GM12878 (cell line): ENCODE measurements around the gene RASGRF1. TPM values are rescaled to one million over a fixed set of nuclear protein-coding genes. Genes with fewer than 3 reads are reported as not detected.

Source experiments
- ATAC-seq: fragments of 200-7000 bp; cut with Tn5 transposase; 3 replicates; pipeline ENCODE4 v1.9.1; 2020; ENCODE audit warnings: mild to moderate bottlenecking, moderate library complexity
- BruUV-seq: library from RNA; stranded (reverse); fragments of 400-500 nt; replicated peaks from 2 replicates; lab custom pipeline; 2021; lab: Mats Ljungman, UMichigan
- CTCF ChIA-PET: fragments of 300-600 bp; sonication (Branson Sonifier 250); formaldehyde crosslinking; extraction: SDS; loops from one replicate; lab custom pipeline; 2021; ENCODE audit warnings: inconsistent platforms; lab: Yijun Ruan, JAX
- POLR2A ChIA-PET: fragments of 350-600 bp; formaldehyde crosslinking; extraction: SDS; loops from one replicate; lab custom pipeline; 2021; ENCODE audit warnings: inconsistent platforms; lab: Charles Lee
- RAD21 ChIA-PET: fragments of 300-600 bp; sonication (Branson Sonifier 250); formaldehyde crosslinking; loops from one replicate; lab custom pipeline; 2023; ENCODE audit warnings: antibody characterized with exemption; ENCODE audit not compliant: unreplicated experiment; lab: Charles Lee
- SMC1A ChIA-PET: fragments of 300-600 bp; sonication (Branson Sonifier 250); formaldehyde crosslinking; loops from one replicate; lab custom pipeline; 2023; ENCODE audit not compliant: unreplicated experiment, uncharacterized antibody; lab: Charles Lee
- DNase-seq: peaks from one replicate; pipeline ENCODE4 v3.0.0-alpha.2; 2011; ENCODE audit warnings: low read depth, low spot score
- FAIRE-seq: peaks from 3 replicates; lab custom pipeline; 2011; peaks lifted over from hg19 to GRCh38; lab: Jason Lieb, UNC
- H2AFZ ChIP-seq: 2 replicates; pipeline ENCODE4 v1.6.0; 2011; ENCODE audit warnings: low read depth, low read length, control low read depth; ENCODE audit not compliant: control insufficient read depth
- H3K27ac ChIP-seq: 2 replicates; pipeline ENCODE4 v1.5.1; 2011; ENCODE audit warnings: control low read depth; ENCODE audit not compliant: control insufficient read depth, insufficient read depth
- H3K27me3 ChIP-seq, 2 experiments: replicated peaks in 1 of 2; 2 replicates each; pipeline versions ENCODE4 v1.6.0 to v1.6.1; 2011; ENCODE audit warnings: low read length in 1 of 2; ENCODE audit not compliant: control insufficient read depth in 2 of 2, insufficient read depth in 2 of 2
- H3K36me3 ChIP-seq, 2 experiments: 2 replicates each; pipeline ENCODE4 v1.5.1; 2011; ENCODE audit warnings: low read length in 1 of 2; ENCODE audit not compliant: control insufficient read depth in 2 of 2, insufficient read depth in 2 of 2
- H3K4me1 ChIP-seq: 2 replicates; pipeline ENCODE4 v1.6.1; 2011; ENCODE audit warnings: mild to moderate bottlenecking, low read length, moderate library complexity, mixed read lengths; ENCODE audit not compliant: control insufficient read depth, insufficient read depth
- H3K4me2 ChIP-seq: 2 replicates; pipeline ENCODE4 v1.6.0; 2011; ENCODE audit warnings: control low read depth; ENCODE audit not compliant: control insufficient read depth, insufficient read depth
- H3K4me3 ChIP-seq: fragments of 200-600 bp; sonication (generic); 2 replicates; pipeline ENCODE4 v1.5.1; 2016
- H3K79me2 ChIP-seq: 2 replicates; pipeline ENCODE4 v1.6.0; 2011; ENCODE audit warnings: low read length; ENCODE audit not compliant: control insufficient read depth, insufficient read depth
- H3K9ac ChIP-seq: 2 replicates; pipeline ENCODE4 v1.8.0; 2011; ENCODE audit warnings: low read length, control low read depth, mixed read lengths; ENCODE audit not compliant: control insufficient read depth, insufficient read depth
- H3K9me3 ChIP-seq: replicated peaks from 3 replicates; pipeline ENCODE4 v1.5.1; 2011; ENCODE audit warnings: mild to moderate bottlenecking, low read length; ENCODE audit not compliant: control insufficient read depth, insufficient read depth
- H4K20me1 ChIP-seq: 2 replicates; pipeline ENCODE4 v1.6.0; 2011; ENCODE audit not compliant: control insufficient read depth, insufficient read depth
- MAX ChIP-seq: IDR thresholded peaks from 2 replicates; pipeline ENCODE4 v1.6.1; 2012; ENCODE audit warnings: low read depth, low read length, improper control_type of control experiment
- MEF2A ChIP-seq: IDR thresholded peaks from 2 replicates; pipeline ENCODE4 v1.6.1; 2011; ENCODE audit warnings: low read depth, mild to moderate bottlenecking, low read length, moderate library complexity; ENCODE audit not compliant: insufficient read depth
- RELA ChIP-seq: fragments of 450-650 bp; IDR thresholded peaks from 2 replicates; pipeline ENCODE4 v1.8.0; 2014; ENCODE audit warnings: borderline replicate concordance; ENCODE audit not compliant: partially characterized antibody
- REST ChIP-seq: IDR thresholded peaks from 2 replicates; pipeline ENCODE4 v1.6.1; 2012; ENCODE audit warnings: mild to moderate bottlenecking, low read depth, low read length
- ZSCAN29 ChIP-seq: fragments of 450-650 bp; IDR thresholded peaks from 2 replicates; pipeline ENCODE4 v1.6.1; 2017; ENCODE audit warnings: mild to moderate bottlenecking, moderate library complexity
- WGBS: methylation state at CpG from one replicate; pipeline ENCODE4 v1.1.6; 2016; ENCODE audit warnings: low lambda C conversion rate; ENCODE audit not compliant: insufficient replicate concordance, insufficient coverage; ENCODE audit errors: missing lambda C conversion rate; 5-methylcytosine and 5-hydroxymethylcytosine counted together
- in situ Hi-C: fragments of 300-500 bp; cut with MboI; formaldehyde crosslinking; loops from 9 replicates; pipeline ENCODE4 v1.14.3; 2018; ENCODE audit warnings: mixed read lengths
- intact Hi-C: fragments of 100-400 bp; cut with micrococcal nuclease; formaldehyde crosslinking; loops from one replicate; pipeline ENCODE4 v1.14.2; 2022; ENCODE audit not compliant: unreplicated experiment
- polyA plus RNA-seq, 11 experiments: library from polyadenylated mRNA; depleted of rRNA in 4 of 11; unstranded in 6 of 11; stranded (reverse) in 5 of 11; fragments of >200 nt; fragmentation: Nextera tagmentation in 4 of 11; fragmentation: Illumina TruSeq in 1 of 11; extraction: Ambion mirVana in 4 of 11; extraction: Trizol in 1 of 11; gene quantifications; 1 replicate in 1 of 11; 2 replicates in 10 of 11; pipeline versions ENCODE4 v1.2.1 to v1.2.3, GENCODE V29; 2011 to 2016; ENCODE audit warnings: inconsistent platforms in 2 of 11, missing spikeins in 2 of 11, low read depth in 1 of 11
- total RNA-seq, 4 experiments: library from RNA; depleted of rRNA in 3 of 4; stranded (reverse); fragments of >200 nt in 3 of 4; fragmentation: Illumina TruSeq in 1 of 4; extraction: Trizol in 1 of 4; gene quantifications; 2 replicates each; pipeline versions ENCODE4 v1.2.1 to v1.2.3, GENCODE V29; 2013 to 2021
- TF ChIP-seq, protein P1 (sequence below), 3 experiments: IDR thresholded peaks in 2 of 3; conservative IDR thresholded peaks in 1 of 3; 2 replicates each; pipeline ENCODE4 v1.5.1; 2011; ENCODE audit warnings: low read depth in 3 of 3, low read length in 3 of 3, mild to moderate bottlenecking in 3 of 3, control low read depth in 2 of 3, moderate library complexity in 2 of 3, inconsistent platforms in 1 of 3, mixed read lengths in 1 of 3; ENCODE audit not compliant: control insufficient read depth in 2 of 3, insufficient read depth in 1 of 3; ENCODE audit errors: extremely low read depth in 1 of 3

The RASGRF1 gene
- total and polyA plus RNA-seq, 10 of the 15 experiments (the other 5 are each of a cell fraction or from before 2014, with no cell fraction given), result 0.20 to 1.9 (median 0.86) TPM

DNA sequence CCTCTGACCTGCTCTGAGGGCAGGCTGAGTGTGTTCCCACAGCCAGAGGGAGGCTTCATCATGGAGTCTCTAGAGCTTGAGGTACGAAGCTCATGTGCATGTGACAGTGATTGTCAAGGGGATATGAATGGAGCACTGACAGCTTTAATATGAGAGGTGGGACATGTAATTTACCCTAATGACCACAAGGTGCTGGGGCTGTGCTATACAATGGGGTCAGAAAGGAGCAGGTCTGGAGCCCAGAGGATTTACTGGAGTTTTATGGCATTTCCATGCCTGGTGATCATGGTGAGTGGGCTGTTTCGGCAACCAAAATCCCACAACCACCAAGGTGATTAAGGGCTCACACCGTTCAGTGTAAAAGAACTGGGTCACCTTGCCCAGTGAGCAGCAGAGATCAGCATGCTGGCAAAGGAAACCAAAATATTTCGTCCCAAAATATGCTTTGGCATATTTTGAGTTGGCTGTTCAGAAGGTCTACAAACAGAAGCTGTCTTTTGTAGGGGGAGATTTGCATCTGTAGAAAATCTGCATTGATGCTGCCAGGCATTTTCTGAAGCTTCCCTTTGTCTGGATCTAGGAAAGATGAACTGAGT, 40.1 kb upstream of the RASGRF1 start:
- Histone ChIP-seq H3K79me2 (no peaks in the 10 kb centered on the region), H3K4me2 (no peak overlapping the region), H3K27ac (no peak overlapping the region), H3K4me3 (no peak overlapping the region), H2AFZ (no peak overlapping the region), H3K4me1 (no peaks in the 10 kb centered on the region), H4K20me1 (no peaks in the 10 kb centered on the region), H3K9me3 (no peaks in the 10 kb centered on the region; the same call in 2 of the 3 replicates), H3K9ac (no peak overlapping the region), H3K27me3 (peaks cover 0 to 3% of the 10 kb centered on the region in 2 experiments; a peak in 1 of 4 replicates), H3K36me3 (no peaks in the 10 kb centered on the region)
- in situ Hi-C loops (no loop called here), intact Hi-C loops (no loop called here)
- 1% methylated on average over 4 of the region's 4 CpGs for WGBS
- ATAC-seq (no peak), FAIRE-seq (no peak), DNase-seq (no peak)
- POLR2A ChIA-PET, result no interaction called here
- CTCF ChIA-PET, result interaction anchor here (1.5 kb wide), 1 partner anchor 54 kb away, joined by 4 read pairs; no protein-coding TSS in a partner anchor
- RAD21 ChIA-PET, result no interaction called here
- TF ChIP-seq RELA, result no peak
- TF ChIP-seq, protein P1, sequence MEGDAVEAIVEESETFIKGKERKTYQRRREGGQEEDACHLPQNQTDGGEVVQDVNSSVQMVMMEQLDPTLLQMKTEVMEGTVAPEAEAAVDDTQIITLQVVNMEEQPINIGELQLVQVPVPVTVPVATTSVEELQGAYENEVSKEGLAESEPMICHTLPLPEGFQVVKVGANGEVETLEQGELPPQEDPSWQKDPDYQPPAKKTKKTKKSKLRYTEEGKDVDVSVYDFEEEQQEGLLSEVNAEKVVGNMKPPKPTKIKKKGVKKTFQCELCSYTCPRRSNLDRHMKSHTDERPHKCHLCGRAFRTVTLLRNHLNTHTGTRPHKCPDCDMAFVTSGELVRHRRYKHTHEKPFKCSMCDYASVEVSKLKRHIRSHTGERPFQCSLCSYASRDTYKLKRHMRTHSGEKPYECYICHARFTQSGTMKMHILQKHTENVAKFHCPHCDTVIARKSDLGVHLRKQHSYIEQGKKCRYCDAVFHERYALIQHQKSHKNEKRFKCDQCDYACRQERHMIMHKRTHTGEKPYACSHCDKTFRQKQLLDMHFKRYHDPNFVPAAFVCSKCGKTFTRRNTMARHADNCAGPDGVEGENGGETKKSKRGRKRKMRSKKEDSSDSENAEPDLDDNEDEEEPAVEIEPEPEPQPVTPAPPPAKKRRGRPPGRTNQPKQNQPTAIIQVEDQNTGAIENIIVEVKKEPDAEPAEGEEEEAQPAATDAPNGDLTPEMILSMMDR (IDR thresholded peaks at IDR 0.05 in 2 of 3, conservative IDR thresholded peaks at IDR 0.05 in 1 of 3; ENCODE audit: control insufficient read depth in 2 of 3, extremely low read depth in 1 of 3, insufficient read depth in 1 of 3, low read depth in 3 of 3, low read length in 3 of 3), result peak in 2 of 3 experiments; percentile 30; a peak in 3 of 6 replicates
- no TSS peak for BruUV-seq
- SMC1A ChIA-PET, result no interaction called here

DNA sequence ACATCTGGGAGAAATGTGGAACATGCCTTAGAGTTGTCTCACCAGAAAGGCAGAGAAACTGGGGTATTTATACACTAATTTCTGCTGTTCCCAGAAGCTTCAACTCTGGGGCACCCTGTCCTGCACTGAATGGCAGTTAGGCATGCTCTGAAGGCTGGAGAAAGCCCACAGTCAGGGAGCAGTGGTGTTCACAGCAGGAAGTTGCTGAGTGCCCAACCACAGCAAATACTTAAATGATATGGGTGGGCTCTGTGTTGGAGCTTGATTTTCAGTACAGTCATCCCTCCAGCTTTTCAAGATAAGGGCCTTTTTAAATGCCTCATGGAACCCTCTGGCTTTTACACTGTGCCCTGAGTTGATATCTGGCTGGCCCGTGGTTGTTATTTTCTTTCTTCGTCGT, 38.7 kb upstream of the RASGRF1 start:
- H3K4me2 ChIP-seq, result no peak overlapping the region
- 32% methylated on average over 3 of the region's 3 CpGs for WGBS
- ChIA-PET CTCF (interaction anchor here (0.6 to 2.6 kb wide), 2 partner anchors 55 to 99 kb away, joined by 3 to 8 read pairs; no protein-coding TSS in a partner anchor), RAD21 (no interaction called here), SMC1A (no interaction called here), POLR2A (no interaction called here)
- no peaks in the 10 kb centered on the region; the same call in 2 of the 3 replicates for H3K9me3 ChIP-seq
- no peaks in the 10 kb centered on the region for H3K36me3 ChIP-seq
- in situ Hi-C loops, result no loop called here
- H3K79me2 ChIP-seq, result no peaks in the 10 kb centered on the region
- no peaks in the 10 kb centered on the region for H4K20me1 ChIP-seq
- no peak overlapping the region for H3K27ac ChIP-seq
- H3K9ac ChIP-seq, result no peak overlapping the region
- H3K4me3 ChIP-seq, result no peak overlapping the region
- no peak for DNase-seq
- no TSS peak for BruUV-seq
- intact Hi-C loops, result no loop called here
- H3K27me3 ChIP-seq, result no peaks in the 10 kb centered on the region
- no peak for FAIRE-seq
- ATAC-seq, result no peak
- no peaks in the 10 kb centered on the region for H3K4me1 ChIP-seq
- no peak overlapping the region for H2AFZ ChIP-seq
- TF ChIP-seq ZSCAN29 (no peak), REST (no peak), MAX (no peak), MEF2A (no peak)
